ENCODE data around the gene CCDC85A.

- no peak for TF ChIP-seq CTCF (IDR thresholded peaks at IDR 0.05; ENCODE audit: low read length)
- TF ChIP-seq EZH2 (optimal IDR thresholded peaks at IDR 0.05; ENCODE audit: low read depth, low read length): no peak
- no peak for TF ChIP-seq EZH2phosphoT487 (IDR thresholded peaks at IDR 0.05; ENCODE audit: low read length)
These were observed 206.9 kb downstream of the CCDC85A start for GRCh38 chr2:56390644-56391043.

All from MM.1S (cell line).